Loucy (cell line): Measurements from ENCODE around the gene FHIP1B.

Experiments used
- H2AFZ ChIP-seq: fragments of 200-600 bp; sonication (generic); 2 replicates; pipeline ENCODE4 v1.6.0; 2016; ENCODE audit warnings: antibody characterized with exemption, mild to moderate bottlenecking, low read length, moderate library complexity
- H3F3A ChIP-seq: fragments of 200-600 bp; 2 replicates; pipeline ENCODE4 v1.6.0; 2016; ENCODE audit warnings: antibody characterized with exemption, low read depth, mild to moderate bottlenecking
- H3K27me3 ChIP-seq: fragments of 200-600 bp; sonication (generic); 2 replicates; pipeline ENCODE4 v1.6.1; 2014; ENCODE audit warnings: low read length, mild to moderate bottlenecking; ENCODE audit not compliant: insufficient read depth, poor library complexity, severe bottlenecking
- H3K36me3 ChIP-seq: fragments of 200-600 bp; sonication (generic); 2 replicates; pipeline ENCODE4 v1.6.1; 2016; ENCODE audit warnings: low read length; ENCODE audit not compliant: insufficient read depth
- H3K4me1 ChIP-seq: fragments of 200-600 bp; sonication (generic); 2 replicates; pipeline ENCODE4 v1.5.1; 2014; ENCODE audit warnings: low read length, mild to moderate bottlenecking; ENCODE audit not compliant: insufficient read depth, poor library complexity, severe bottlenecking
- H3K4me2 ChIP-seq: fragments of 200-600 bp; sonication (generic); 2 replicates; pipeline ENCODE4 v1.6.0; 2014; ENCODE audit warnings: antibody characterized with exemption, low read length, low read depth, mild to moderate bottlenecking; ENCODE audit not compliant: poor library complexity, severe bottlenecking
- H3K4me3 ChIP-seq: fragments of 200-600 bp; sonication (generic); 2 replicates; pipeline ENCODE4 v1.5.1; 2014; ENCODE audit warnings: low read length, mild to moderate bottlenecking, mixed read lengths; ENCODE audit not compliant: poor library complexity, severe bottlenecking
- H3K79me2 ChIP-seq: fragments of 200-600 bp; sonication (generic); 2 replicates; pipeline ENCODE4 v1.6.1; 2014; ENCODE audit warnings: low read length; ENCODE audit not compliant: insufficient read depth
- H3K9ac ChIP-seq: fragments of 200-600 bp; sonication (generic); 2 replicates; pipeline ENCODE4 v1.6.0; 2014; ENCODE audit warnings: mild to moderate bottlenecking, low read depth, low read length, moderate library complexity; ENCODE audit not compliant: poor library complexity, severe bottlenecking
- H3K9me2 ChIP-seq: fragments of 200-600 bp; sonication (generic); replicated peaks from 2 replicates; pipeline ENCODE4 v1.6.1; 2016; ENCODE audit warnings: low read depth, low read length, mixed read lengths
- H3K9me3 ChIP-seq: fragments of 200-600 bp; sonication (generic); 2 replicates; pipeline ENCODE4 v1.6.1; 2014; ENCODE audit warnings: mild to moderate bottlenecking, antibody characterized with exemption, low read length, low read depth; ENCODE audit not compliant: insufficient read depth
- H4K20me1 ChIP-seq: fragments of 200-600 bp; sonication (generic); 2 replicates; pipeline ENCODE4 v1.6.0; 2014; ENCODE audit warnings: antibody characterized with exemption, low read length, mild to moderate bottlenecking; ENCODE audit not compliant: insufficient read depth, poor library complexity, severe bottlenecking
- CTCF ChIP-seq: fragments of 200-600 bp; sonication (generic); conservative IDR thresholded peaks from 2 replicates; pipeline ENCODE4 v1.5.1; 2014; ENCODE audit warnings: mild to moderate bottlenecking, antibody characterized with exemption, low read length
- EZH2phosphoT487 ChIP-seq: fragments of 200-600 bp; IDR thresholded peaks from 2 replicates; pipeline ENCODE4 v1.6.1; 2018; ENCODE audit warnings: antibody characterized with exemption, mild to moderate bottlenecking, moderate library complexity, borderline replicate concordance

FHIP1B gene

GRCh38 chr11:6240781-6241180 lies 6.3 kb upstream of the FHIP1B start:
- H4K20me1 ChIP-seq, result no peaks in the 10 kb centered on the region
- peaks cover 5% of the 10 kb centered on the region for H3K27me3 ChIP-seq
- H3K9me3 ChIP-seq, result no peaks in the 10 kb centered on the region
- no peaks in the 10 kb centered on the region for H3K4me1 ChIP-seq
- H3K36me3 ChIP-seq, result no peaks in the 10 kb centered on the region
- no peak overlapping the region for H3K4me3 ChIP-seq
- no peaks in the 10 kb centered on the region for H3K79me2 ChIP-seq
- H3K9ac ChIP-seq, result no peak overlapping the region
- H3K9me2 ChIP-seq, result no peaks in the 10 kb centered on the region
- no peaks in the 10 kb centered on the region for H3F3A ChIP-seq
- no peak overlapping the region for H3K4me2 ChIP-seq
- no peak overlapping the region for H2AFZ ChIP-seq
- TF ChIP-seq EZH2phosphoT487, result no peak
- TF ChIP-seq CTCF, result no peak

- no peaks in the 10 kb centered on the region for H3K36me3 ChIP-seq
- TF ChIP-seq EZH2phosphoT487, result no peak
- TF ChIP-seq CTCF, result no peak
- no peak overlapping the region for H3K9ac ChIP-seq
- no peaks in the 10 kb centered on the region for H3K9me3 ChIP-seq
- peaks cover 3% of the 10 kb centered on the region for H3K4me1 ChIP-seq
- H3K27me3 ChIP-seq, result peaks cover 5% of the 10 kb centered on the region
- no peaks in the 10 kb centered on the region for H3F3A ChIP-seq
- no peak overlapping the region for H2AFZ ChIP-seq
- H4K20me1 ChIP-seq, result no peaks in the 10 kb centered on the region
- no peak overlapping the region for H3K4me2 ChIP-seq
- H3K79me2 ChIP-seq, result no peaks in the 10 kb centered on the region
- H3K4me3 ChIP-seq, result no peak overlapping the region
- no peaks in the 10 kb centered on the region for H3K9me2 ChIP-seq
These were observed 5.7 kb upstream of the FHIP1B start for GRCh38 chr11:6240139-6240538.

- H4K20me1 ChIP-seq, result peaks cover 5% of the 10 kb centered on the region
- peaks cover 3% of the 10 kb centered on the region for H3K4me1 ChIP-seq
- H3K4me3 ChIP-seq, result no peak within 1 kb of the TSS
- TF ChIP-seq CTCF, result no peak
- no peaks in the 10 kb centered on the region for H3K9me2 ChIP-seq
- H3K4me2 ChIP-seq, result no peak within 1 kb of the TSS
- no peaks in the 10 kb centered on the region for H3K36me3 ChIP-seq
- H3K27me3 ChIP-seq, result peaks cover 5% of the 10 kb centered on the region
- H3K9ac ChIP-seq, result no peak within 1 kb of the TSS
- H2AFZ ChIP-seq, result no peak within 1 kb of the TSS; the same call in 1 of the 2 replicates
- H3K9me3 ChIP-seq, result no peaks in the 10 kb centered on the region
- H3F3A ChIP-seq, result no peaks in the 10 kb centered on the region
- H3K79me2 ChIP-seq, result peaks cover 5% of the 10 kb centered on the region; the same call in 1 of the 2 replicates
These were observed 4.5 kb upstream of the FHIP1B start, which contains the start of gene CNGA4 for GRCh38 chr11:6238902-6239301. Gene CNGA4 (plus strand): TSS chr11:6239089. CDS start chr11:6239207, 118 bp downstream.
